ENCODE results near the gene AGPAT4.

Gene AGPAT4

DNA sequence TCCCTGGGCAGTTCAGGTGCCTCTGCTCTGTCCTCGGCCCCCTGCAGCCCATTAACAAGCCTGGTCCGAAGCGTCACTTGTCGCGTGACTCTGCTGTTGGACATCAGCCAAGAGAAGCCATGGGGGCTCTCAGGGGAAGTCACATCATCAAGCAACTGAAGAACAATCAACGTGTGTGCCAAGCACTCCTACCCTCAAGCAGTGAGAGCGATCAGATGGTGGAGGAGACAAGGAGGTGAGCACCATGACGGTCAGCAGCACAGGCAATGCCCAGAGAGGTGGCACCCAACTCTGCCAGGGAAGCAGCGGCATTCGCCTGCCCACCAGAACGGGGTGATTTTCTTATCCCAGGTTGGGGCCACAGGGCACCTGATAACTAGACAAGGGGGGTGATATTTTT is 132.7 kb downstream of the AGPAT4 start:
- no peak overlapping the region for H3K4me3 ChIP-seq (ENCODE audit: low read length)
- DNase-seq (ENCODE audit: low read depth): no peak
- TF ChIP-seq CTCF (conservative IDR thresholded peaks at IDR 0.05; ENCODE audit: low read length): no peak

DNA sequence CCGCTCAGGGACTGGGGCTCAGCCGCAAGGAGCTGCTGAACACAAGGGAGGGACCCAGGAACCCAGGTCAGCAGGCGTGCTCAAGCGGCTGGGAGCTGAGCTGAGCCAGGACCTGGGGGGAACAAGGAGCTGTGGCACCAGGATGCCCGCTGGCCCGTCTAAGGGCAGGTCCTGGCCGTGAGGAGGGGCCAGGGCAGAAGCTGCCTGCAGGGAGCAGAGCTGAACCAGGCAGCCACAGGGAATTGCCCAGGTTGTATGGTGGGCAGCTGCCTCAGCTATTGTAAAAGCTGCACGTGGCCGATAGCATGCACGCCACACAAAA is 133.3 kb downstream of the AGPAT4 start:
- no peak for DNase-seq (ENCODE audit: low read depth)
- no peak for TF ChIP-seq CTCF (conservative IDR thresholded peaks at IDR 0.05; ENCODE audit: low read length)
- no peak overlapping the region for H3K4me3 ChIP-seq (ENCODE audit: low read length)

- no peak for DNase-seq (ENCODE audit: low read depth)
Measured at GRCh38 chr6:161139766-161140553, 133.9 kb downstream of the AGPAT4 start.

GRCh38 chr6:161139304-161139765 is 134.5 kb downstream of the AGPAT4 start:
- no peak for DNase-seq (ENCODE audit: low read depth)
- H3K4me3 ChIP-seq (ENCODE audit: low read length): no peak overlapping the region
- TF ChIP-seq CTCF (conservative IDR thresholded peaks at IDR 0.05; ENCODE audit: low read length): no peak

More at GRCh38 chr6:161139766-161140553, 133.9 kb downstream of the AGPAT4 start:
- no peak for TF ChIP-seq CTCF (conservative IDR thresholded peaks at IDR 0.05; ENCODE audit: low read length)
- H3K4me3 ChIP-seq (ENCODE audit: low read length): no peak overlapping the region

GRCh38 chr6:161138543-161139303 is 135.1 kb downstream of the AGPAT4 start:
- no peak for TF ChIP-seq CTCF (conservative IDR thresholded peaks at IDR 0.05; ENCODE audit: low read length)
- H3K4me3 ChIP-seq (ENCODE audit: low read length): no peak overlapping the region
- no peak for DNase-seq (ENCODE audit: low read depth)

DNA sequence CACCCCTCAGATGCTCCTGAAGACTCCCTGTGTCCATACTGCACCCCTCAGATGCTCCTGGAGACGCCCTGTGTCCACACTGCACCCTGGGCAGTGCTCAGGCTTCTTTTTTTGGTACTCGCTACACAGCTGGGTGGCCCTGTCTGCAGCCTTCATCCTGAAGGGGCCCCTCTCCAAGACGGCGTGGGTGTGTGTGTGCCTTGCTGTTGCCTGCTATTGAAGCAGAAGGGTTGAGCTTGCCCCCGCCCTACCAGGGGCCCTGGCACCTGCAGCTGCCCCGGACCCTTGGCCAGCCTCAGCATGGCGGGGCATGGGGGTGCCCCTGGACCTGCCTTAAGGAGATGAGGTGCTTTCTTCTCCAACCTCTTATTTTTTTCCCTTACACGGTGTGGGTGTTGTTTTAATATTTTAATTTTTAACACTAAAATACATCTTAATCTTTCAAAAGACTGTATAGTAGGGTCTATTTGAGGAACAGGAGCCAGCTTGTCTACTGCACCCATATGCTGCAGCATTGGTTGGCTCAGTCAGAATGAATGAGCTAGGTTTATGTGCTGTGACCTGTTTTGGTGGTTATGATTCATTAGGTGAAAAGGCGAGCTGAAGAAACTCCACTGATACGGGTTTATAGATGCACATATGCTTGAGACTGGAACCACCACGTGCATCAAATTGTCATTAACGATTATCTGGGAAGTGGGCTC is 135.9 kb downstream of the AGPAT4 start:
- no peak for TF ChIP-seq CTCF (conservative IDR thresholded peaks at IDR 0.05; ENCODE audit: low read length)
- DNase-seq (ENCODE audit: low read depth): peak; percentile 12
- no peak overlapping the region for H3K4me3 ChIP-seq (ENCODE audit: low read length)
